ENCODE results near the gene AMOTL2.

AMOTL2 gene

DNA sequence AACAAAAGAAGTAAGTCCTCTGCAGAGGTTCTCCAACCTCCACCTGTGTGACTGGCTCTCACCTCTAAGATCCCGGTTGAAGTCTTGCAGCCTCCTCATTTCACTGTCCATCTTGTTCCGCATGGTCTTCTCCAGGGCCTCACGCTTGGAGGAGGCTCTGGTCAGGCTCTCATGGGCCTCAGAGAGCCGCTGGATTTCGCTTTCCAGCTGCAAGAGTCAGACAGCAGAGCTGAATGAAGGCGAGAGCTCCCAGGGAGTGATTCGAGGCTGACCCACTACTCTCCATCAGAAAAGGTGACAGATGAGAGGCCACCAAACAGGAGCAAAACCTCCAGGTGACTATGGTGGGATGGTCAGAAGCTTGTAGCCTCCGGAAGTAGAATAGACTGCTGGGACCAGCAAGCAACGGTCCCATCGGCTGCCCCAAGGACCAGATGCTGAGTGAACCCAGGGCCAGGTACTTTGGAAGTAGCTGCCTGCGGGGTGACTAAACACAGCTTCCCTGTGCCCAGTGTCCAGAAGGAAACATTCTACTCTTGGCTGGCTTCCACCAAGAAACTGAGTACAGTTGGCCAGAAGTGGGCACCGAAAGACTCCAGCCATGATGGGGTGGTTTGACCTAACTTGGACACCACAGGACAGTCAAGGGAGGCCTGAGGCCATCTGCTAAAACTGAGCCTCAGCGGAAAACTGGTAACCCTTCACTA lies 7.9 kb downstream of the AMOTL2 start:
- DNase-seq (ENCODE audit: low spot score): no peak

DNA sequence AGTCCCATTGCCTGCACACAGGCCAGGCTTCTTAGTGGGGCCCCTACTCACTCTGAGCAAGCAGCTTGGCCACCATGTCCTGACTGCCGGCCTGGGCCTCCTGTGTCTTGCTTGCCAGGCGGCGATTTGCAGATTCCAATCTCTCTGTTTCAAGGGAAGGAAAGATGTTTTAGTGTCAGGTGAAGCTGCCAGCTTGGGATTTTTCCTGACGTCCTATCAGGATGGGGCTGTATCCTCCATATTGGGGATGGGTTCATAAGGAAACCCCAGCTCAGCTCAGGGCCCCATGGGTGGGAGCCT lies 8.5 kb downstream of the AMOTL2 start:
- no peak for DNase-seq (ENCODE audit: low spot score)

DNA sequence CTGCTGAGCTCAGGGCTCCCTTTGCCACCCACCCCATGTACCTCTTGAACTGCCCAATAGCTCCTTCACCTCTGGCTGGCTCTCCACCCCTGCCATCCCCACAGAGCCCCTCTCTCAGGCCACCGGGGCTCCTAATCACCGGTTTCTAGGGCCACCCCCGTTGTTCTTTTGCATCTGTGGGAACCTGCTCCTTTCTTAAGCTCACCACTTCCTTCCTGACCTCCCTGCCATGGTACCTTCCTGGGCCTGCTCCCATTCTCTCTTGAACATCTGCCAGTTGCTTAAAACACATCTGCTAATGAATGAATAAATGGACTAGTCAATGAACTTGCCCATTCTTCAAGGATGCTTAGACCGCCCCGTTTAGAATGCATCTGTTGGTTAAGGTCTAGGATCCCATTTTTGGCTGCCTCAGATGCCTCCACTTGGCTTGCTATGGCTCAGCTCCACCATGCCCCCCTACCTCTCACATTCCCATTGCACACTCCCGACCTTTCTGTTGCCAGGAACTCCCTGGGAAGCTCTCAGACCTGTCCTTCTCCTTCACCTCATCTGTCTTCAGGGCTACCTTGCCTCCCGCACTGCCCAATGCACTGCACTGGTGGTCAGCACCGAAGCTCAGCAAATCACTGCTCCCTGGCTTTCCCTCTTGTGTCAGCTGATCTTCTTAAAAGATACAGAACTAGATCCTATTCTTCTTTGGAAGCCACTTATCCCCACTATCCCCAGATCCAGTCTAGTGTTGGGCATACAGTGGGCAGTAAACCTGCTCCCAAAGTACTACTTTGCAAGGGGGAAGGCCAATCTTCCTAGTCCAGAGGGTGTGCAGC lies 9.1 kb downstream of the AMOTL2 start:
- DNase-seq (ENCODE audit: low spot score): no peak

DNA sequence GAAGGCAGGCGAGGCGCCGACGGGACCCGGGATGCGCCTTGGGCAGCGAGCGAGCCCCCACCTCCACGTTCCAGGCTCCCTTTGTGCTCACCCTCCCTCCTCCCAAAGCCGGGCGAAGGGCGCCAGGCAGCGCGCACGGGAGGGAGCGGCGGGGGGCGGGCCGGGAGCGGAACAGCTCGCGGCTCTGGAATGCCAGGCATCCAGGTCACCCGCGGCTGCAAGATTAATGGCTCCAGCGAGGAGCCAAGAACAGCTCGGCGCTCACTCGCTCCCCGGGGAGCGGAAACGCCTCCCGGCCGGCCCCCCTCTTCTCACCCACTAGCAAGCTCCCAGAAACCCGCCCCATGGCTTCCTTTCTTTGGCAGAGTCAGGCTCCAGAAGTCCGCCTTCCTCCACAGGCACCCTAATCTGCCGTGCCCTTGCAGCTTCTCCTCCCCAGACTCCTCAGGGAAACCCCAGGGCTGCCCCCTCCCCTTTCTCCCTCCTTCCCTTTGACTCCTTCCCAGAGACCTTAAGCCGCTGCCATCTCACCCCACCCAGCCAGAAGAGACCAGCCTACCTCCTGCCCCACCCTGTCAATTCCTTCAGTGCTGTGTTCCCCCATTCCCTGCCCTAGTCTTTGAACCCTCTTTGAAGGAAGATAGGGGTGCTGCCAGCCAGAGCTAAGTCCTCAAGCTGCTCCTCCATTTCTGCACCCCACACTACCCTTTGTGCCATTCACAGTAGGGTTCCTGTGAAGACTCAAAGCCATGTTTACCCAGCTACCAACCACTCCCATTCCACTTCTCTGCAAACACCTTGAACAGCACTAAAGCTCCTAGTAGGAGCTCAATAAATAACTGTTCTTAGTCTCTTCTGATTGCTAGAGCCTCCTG lies 9.9 kb downstream of the AMOTL2 start:
- DNase-seq (ENCODE audit: low spot score): peak; percentile 94

DNA sequence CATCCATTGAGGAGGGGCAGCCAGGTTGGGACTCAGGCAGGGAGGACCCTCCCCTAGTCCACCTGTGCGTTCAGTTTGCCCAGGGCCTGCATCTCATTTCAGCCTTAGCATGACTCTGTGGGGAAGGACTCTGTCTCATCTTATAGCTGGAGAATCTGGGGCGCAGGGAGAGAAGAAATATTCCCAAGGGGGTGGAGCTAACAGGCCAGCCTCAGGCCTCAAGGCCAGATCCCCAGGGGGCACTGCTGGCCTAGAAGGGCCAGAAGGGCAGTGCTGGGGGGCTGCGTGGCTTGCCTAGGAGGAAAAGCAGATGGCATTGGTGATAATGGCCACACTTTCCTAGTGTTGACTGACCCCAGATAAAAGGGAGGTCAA lies 10.9 kb downstream of the AMOTL2 start:
- no peak for DNase-seq (ENCODE audit: low spot score)

DNA sequence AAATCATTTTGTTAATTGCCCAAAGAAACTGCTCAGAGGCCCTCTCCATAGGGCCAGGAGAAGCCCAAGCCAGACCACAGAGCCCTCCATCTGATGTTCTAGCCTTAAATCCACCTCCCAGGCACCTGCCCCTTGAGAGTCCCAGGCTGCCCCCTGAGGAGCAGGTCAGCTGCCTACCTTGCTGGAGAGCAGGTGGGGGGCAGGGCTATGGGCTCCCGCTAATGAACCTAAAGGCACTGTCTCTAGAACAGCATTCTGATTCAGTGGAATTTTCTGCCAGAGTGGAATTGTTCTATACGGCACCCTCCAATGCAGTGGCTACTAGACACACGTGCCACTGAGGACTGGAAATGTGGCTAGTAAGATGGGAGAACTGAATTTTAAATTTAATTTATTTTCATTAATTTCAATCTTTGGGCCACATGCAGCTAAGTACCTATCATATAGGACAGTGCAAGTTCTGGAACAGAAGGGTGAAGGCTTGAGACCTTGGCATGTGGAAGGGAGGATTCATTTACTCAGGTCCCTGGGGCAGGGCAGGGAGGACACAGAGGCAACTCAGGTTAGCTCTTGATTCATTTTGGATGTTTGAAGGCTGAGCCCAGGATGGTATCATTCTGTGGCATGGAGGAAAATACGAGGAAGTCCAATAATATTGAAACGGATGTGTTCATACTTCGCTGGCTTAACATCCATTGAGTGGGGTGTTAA lies 11.4 kb downstream of the AMOTL2 start:
- no peak for DNase-seq (ENCODE audit: low spot score)

DNA sequence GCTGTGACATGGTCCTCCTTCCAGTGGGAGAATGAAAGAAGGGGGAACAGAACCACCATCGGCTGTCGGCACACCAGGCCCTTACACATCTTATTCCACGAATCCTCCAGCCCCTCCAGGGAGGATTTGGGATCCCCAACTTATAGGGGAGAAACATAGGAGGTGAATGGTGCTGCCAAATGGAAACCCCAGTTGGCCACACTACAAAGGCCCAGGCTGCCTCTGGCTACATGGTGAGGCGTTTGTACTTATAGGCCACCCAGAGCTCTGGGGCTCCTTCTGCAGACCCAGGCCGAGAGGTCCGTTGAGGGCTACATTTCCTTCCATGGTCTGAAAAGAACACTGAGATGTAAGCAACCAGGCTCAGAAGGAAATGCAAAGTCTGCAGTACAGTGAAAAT lies 12.0 kb downstream of the AMOTL2 start:
- DNase-seq (ENCODE audit: low spot score): no peak

DNA sequence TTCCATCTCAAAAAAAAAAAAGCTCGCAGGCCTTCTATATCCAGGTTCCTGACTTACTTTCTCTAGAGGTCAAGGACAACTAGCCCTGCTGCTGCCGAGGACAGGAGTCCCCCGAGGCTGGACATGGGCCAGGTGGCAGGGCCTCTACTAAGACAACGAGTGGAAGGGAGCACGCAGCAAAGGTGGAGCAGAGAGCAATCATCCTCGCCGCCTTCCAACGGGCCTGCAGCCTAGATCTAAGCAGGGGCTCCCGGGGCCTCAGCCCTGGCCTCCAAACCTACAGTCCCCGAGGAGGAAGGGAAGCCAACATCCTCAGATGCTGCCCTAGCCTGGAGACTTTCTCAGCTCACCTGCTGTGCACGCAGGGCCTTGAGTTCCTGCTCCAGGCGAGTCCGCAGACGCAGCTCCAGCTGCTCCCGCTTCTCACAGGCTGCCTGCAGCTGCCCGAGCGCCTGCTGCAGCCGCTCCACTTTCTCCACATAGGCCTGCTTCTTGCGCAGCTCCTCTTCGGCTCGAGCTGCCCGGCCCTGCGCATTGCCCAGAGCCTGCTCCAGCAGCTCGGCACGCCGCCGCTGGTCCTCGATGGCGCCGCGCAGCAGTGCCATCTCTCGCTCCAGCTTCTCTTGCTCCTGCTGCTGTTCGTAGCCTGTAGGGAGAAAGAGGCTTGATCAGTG lies 12.9 kb downstream of the AMOTL2 start:
- no peak for DNase-seq (ENCODE audit: low spot score)

DNA sequence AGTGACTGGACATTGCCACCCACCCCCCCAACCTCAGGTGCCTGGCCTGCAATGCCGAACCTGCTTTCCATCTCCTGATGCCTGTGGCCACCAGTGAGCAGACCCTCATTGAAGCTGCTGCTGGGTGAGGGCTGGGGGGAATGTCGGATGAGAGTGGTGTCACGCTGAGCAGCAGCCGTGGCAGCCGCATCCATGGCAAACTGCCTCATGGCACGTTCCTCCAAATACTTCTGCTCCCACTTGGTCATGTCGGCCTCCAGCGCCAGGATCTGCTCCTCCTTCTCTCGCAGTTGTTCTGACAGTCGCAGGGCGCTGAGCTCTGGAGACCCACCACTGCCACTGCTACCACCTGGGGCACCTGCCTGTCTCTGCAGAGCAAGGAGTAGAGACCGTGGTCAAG lies 14.2 kb downstream of the AMOTL2 start:
- no peak for DNase-seq (ENCODE audit: low spot score)

DNA sequence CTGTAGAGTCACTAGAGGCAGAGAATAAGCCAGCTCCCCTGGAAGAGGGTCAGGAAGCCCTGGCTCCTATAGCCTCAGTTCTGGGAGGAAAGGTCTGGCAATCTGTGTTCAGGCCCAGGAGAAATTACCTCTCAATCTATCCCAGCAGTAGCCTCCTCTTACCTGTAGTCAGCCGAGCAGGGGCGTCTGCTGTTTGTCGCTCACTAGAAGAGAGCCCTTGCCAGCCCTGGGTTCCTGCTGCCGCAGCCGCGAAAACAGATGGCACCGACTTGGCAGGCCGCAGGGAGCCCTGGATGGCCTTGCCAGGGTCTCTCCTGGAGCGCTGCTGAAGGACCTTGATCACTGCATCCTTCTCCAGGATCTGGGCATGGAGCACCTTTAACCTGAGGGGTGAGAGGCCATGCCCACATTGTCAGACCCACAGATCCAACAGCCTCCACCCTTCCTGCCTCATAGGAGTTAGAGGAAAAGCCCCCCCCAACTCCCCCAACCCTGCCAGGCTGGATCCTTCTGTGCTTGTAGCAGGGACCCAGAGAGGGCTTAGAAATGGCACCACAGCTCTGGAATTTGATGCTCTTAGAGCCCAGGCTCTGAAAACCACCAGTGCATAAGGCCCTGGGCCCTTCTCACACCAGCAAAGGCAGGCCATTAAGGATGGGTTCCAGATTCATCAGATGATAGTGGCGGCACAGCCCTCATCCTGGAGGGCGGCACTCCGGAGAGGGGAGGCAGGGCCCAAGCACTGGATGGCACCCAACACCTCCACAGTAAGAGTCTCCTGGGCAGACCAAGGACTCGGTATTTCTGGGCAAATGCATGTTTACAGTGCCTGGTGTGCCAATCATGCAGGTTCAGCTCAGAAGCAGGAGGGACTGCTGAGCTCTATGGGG lies 14.9 kb downstream of the AMOTL2 start:
- no peak for DNase-seq (ENCODE audit: low spot score)

DNA sequence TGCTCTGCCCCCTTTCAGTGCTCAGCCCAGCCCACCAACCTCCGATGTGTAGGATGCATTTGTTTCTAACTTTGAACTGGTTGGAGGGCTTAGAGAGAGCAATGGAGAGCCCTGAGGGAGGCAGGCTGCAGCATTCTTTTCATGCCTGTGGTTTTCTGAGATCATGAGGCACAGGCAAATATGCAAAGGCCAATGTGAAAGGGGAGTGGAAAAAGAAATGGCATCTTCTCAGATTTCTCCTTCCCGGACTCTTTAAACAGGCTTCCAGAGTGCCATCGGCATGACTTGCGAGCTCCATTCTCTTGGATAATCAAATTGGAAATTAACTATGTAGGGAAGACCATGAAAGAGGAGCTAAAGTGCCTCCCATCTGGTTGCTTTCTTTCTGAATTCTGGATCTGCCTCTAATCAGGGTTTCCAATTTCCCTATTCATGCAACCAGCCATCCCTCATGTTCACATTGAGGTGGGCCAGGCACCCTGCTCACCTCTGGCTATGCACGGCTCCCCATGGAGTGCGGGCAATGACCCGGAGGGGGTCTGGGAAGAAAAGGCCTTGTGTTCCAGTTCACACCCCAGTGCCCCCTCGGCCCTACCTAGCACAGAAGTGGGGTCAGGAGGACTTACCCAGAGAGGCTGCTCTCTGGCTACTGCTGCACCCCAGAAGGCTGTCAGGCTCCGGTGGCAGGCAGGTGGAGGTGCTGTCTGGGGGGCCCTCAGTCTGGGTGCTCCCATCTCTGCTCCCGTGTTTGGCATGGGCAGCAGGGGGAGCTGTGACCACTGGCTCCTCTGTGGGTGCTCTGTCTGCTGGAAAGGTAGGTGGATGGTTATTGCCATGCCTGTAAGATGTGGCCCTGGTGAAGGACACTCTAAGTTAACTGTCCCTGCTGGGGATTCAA lies 16.1 kb downstream of the AMOTL2 start:
- DNase-seq (ENCODE audit: low spot score): peak; percentile 83

DNA sequence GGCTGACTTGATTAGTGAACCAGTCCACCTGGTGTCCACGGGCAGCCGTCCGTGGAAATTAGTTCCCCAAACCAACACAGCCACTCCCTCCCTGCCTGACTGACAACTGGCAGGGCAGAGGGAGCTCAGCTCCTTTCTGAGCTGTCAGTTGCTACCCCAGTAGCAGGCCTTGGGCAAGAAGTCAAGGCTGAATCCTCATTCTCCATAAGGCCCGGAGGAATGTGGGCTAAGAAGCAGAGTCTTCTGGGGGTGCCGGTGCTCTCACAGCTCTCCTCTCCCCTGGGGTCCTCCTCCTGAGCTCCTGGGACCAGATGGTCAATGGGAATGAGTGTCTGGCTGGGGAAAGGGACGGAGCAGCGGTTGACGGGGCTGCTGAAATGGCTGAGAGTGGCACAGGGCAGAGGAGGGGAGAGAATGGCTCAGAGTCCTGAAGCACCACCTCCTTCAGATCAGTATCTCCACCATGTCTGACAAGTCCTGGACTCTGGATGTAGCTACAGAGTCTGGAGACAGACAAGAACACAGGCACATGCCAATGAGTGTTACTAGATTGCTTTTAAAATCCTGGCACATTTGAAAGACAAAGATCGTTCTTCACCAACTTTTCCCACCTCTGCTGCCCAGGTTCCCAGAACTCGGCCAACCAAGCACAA lies 16.9 kb downstream of the AMOTL2 start:
- no peak for DNase-seq (ENCODE audit: low spot score)

DNA sequence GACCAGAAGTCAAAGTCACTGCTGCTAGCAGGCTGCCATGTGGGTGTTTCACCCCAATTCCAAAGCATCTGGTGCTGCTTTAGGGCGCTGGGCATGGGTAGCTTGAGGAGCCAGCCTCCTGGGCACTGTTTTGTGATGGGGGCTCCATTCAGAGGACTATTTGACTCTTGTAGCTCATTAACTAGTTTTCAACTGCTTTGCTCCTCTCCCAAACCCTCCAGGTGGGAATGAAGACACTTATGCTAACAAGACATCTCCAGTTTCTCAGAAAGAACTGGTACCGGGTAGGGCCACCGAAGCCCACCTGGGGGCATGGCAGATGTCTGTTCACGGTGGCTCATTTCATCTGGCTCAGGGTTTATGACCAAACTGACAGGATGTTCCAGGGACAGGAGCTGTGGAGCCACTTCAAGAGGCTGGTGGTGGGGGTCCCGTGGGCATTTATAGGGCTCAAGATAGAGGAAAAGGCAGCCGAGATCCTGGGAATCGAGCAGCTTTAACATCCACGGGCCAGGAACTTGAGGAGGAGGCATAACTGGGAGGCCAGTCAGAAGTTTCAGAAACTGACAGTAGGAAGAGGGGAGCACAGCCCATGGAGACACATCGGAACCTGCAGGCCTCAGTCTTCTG lies 17.7 kb downstream of the AMOTL2 start:
- no peak for DNase-seq (ENCODE audit: low spot score)

DNA sequence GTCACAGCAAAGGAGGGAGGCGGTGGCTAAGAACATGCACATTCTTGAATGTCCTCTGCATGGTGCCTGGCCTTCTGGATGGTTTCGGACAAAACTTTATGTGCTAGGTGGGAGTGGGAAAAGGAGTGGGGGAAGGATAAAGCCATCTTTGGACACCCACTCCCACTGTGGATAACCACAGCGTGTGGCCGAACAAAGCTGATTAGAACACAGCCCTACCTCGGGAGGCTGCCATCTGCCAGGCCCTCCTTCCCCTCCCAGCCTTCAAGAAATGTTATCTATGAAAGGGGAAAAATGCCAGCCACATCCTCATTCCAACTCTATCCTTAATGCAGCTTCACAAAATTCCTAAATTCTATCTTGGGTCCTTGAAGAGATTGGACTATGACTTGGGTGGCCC lies 18.8 kb downstream of the AMOTL2 start:
- no peak for DNase-seq (ENCODE audit: low spot score)

DNA sequence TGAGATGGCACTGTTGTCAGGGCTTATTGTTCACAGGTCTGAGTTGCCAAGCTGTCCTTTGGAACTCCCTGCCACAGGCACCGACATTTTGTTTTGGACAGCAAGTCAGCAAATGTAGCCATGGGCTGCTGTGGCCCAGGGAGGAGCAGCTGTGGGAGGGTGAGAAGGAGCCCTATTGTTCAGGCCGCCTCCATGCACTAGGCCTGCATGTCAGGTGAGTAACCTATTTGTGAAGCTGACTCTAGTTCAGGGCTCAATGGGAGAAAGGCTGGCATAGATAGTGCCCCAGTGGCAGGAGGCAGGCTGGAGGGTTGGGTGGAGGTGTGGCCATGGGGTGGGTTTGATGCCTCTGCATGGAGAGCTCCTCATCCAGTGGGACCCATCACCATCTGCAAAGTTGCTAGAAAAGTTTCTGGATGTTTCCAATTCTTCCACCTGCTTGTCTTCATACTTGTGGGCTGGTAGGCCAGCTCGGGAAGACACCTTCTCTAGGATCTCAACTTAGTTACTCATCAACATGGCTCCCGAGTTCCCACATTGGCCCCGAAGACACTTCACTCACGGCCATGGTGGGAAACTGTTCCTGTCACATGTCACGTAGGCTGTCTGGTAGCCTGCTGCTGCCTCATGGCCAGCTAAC lies 19.5 kb downstream of the AMOTL2 start:
- DNase-seq (ENCODE audit: low spot score): no peak

DNA sequence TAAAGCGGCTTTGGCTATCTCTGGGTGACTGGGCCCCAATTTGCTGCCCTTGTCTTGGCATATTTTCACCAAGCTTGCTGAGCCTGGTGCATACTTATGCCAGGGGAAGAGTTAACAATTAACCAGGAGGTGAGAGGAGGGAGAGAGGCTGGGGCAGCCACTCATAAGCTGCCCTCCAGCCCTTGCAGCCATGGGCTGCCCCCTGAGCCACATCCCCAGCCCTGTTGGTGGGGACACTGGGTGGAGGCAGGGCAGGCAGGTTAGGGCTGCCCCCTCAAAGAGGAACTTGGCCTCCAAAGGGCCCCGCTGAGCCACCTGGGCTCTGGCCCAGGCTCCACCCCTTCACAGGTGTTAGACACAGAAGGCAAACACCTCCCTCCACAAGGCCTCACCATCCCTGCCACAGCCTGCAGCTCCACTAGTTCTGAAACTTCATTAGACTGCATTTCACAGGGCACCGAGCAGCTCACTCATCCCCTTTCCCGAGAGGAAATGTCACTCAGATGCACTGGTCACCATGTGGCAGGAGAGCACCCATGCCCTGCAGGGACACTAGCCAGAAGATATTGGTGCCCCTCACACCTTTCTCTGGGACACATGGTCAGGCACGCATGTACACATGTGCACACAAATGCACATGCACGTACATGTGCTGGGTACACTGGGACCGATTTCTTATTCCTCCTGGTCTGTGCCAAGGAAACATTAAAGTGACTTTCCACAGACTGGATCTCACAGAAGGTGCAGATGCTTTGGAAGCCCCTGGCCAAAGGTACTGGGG lies 20.2 kb downstream of the AMOTL2 start:
- no peak for DNase-seq (ENCODE audit: low spot score)

DNA sequence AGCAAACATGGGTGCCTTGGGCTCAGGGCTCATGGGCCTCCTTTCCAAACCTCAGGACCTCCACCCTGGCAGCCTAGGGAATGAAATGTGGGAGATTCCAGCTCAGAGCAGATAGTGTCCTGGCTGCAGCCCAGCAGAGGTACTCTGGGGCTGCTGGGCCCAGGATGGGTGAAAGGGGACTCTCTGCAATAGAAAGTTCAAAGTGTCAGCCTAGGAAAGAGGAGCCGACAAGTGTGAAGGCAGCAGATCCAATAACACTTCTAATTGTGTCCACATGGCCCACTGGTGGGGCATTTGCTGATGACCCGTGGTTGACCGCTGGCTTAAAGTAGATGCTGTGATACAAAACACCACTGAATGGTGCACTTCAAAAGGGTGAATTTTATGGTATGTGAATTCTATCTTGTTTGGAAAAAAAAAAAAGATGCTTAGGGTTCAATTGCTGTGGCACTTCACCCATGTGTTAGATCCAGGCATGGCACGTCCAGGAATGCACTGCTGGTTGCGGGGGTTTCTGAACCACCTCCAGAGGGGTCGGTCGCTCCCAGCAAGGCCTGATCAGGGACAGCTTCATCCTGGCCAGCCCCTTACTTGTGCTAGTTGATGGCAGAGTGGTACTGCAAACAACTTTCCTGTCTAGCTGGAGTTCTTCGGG lies 20.9 kb downstream of the AMOTL2 start:
- DNase-seq (ENCODE audit: low spot score): no peak
